SU-DHL-6 (cell line): ENCODE results near the gene GPX2.

ENCODE experiments used
- CTCF ChIP-seq: fragments of 200-600 bp; sonication (generic); IDR thresholded peaks from one replicate; pipeline ENCODE4 v1.5.1; 2017; ENCODE audit warnings: antibody characterized with exemption, mild to moderate bottlenecking, low read length, moderate library complexity; ENCODE audit not compliant: insufficient read depth, poor library complexity, severe bottlenecking
- EZH2phosphoT487 ChIP-seq: fragments of 200-600 bp; sonication (generic), shearing (Covaris generic); conservative IDR thresholded peaks from 2 replicates; pipeline ENCODE4 v1.6.1; 2018; ENCODE audit warnings: mild to moderate bottlenecking, antibody characterized with exemption, low read length, moderate library complexity, mixed read lengths

- no peak for TF ChIP-seq CTCF
- TF ChIP-seq EZH2phosphoT487: no peak
These were observed 10.3 kb downstream of the GPX2 start for GRCh38 chr14:64932231-64932630.
